Mucosa of descending colon (tissue), 3 donors: ENCODE results near the gene ULBP1. TPM values are rescaled to one million over a fixed set of nuclear protein-coding genes. Genes with fewer than 3 reads are reported as not detected.
"Not testable (repeated sequence)": the region's sequence is repeated elsewhere in the genome, so short reads cannot be mapped to it uniquely, and the experiment has no call there.

ENCODE experiments used
- ATAC-seq: fragments of 200-7000 bp; cut with Tn5 transposase; one replicate; pipeline ENCODE4 v1.9.1; 2020; ENCODE audit warnings: mild to moderate bottlenecking, moderate library complexity
- DNase-seq, 3 donors: peaks; one replicate each; pipeline ENCODE4 v3.0.0-alpha.2; 2020
- H3K36me3 ChIP-seq: fragments of 200-600 bp; one replicate; pipeline ENCODE4 v1.8.0; 2021; ENCODE audit warnings: low read depth, mild to moderate bottlenecking
- H3K4me1 ChIP-seq: fragments of 200-600 bp; one replicate; pipeline ENCODE4 v1.8.0; 2021; ENCODE audit warnings: low read depth, mild to moderate bottlenecking
- H3K4me3 ChIP-seq: fragments of 200-600 bp; one replicate; pipeline ENCODE4 v1.8.0; 2021; ENCODE audit warnings: mild to moderate bottlenecking
- H3K9me3 ChIP-seq: fragments of 200-600 bp; one replicate; pipeline ENCODE4 v1.8.0; 2021; ENCODE audit warnings: mild to moderate bottlenecking
- intact Hi-C, 2 donors: fragments of 100-400 bp; cut with DNase I in 1 of 2; cut with micrococcal nuclease in 1 of 2; formaldehyde crosslinking; loops; one replicate each; pipeline versions ENCODE4 v1.11.0 to v1.11.1; 2022; cut with DNase I, micrococcal nuclease
- total RNA-seq, 3 donors: library from RNA; stranded (reverse); fragmentation: NEBNext Ultra II Directional in 2 of 3; extraction: Animal tissue kit (Norgen Biotek cat#: 25700) in 2 of 3; gene quantifications; one replicate each; pipeline versions ENCODE4 v1.2.1 to v1.2.4, GENCODE V29; 2021 to 2023
- TF ChIP-seq, protein P1 (sequence below): fragments of 200-600 bp; IDR thresholded peaks from one replicate; pipeline ENCODE4 v1.8.0; 2022; ENCODE audit warnings: antibody characterized with exemption, mild to moderate bottlenecking
- donor health status: DM: no; HTN: no; CAD: no; lungs with moderate emphysema.
- donor health status: DM: no; HTN: no; CAD: no.
- donor health status: DM: no; HTN: yes; CAD: no.

Gene ULBP1
- total RNA-seq, 3 donors from 2014 or later: not detected

DNA sequence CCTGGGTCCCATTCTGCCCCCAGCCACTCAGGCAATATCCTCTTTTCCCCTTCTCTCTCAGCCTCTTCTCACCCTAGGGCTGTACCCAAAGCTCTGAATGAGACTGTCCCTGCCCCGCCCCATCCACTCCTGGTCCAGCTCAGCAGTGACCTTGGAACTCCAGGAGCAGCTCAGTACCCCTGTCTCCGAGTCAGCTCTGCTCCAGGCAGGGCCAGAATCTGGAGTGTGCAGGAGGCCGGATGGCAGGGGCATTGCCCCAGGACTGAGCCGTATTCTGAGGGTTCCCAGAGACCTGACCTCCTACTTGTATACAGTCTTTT, 38.9 kb upstream of the ULBP1 start:
- H3K4me3 ChIP-seq: no peak overlapping the region
- intact Hi-C loops: loop anchor here (5.0 kb wide), 2 partner anchors 83 to 88 kb away; no protein-coding TSS in a partner anchor
- no peak for ATAC-seq

DNA sequence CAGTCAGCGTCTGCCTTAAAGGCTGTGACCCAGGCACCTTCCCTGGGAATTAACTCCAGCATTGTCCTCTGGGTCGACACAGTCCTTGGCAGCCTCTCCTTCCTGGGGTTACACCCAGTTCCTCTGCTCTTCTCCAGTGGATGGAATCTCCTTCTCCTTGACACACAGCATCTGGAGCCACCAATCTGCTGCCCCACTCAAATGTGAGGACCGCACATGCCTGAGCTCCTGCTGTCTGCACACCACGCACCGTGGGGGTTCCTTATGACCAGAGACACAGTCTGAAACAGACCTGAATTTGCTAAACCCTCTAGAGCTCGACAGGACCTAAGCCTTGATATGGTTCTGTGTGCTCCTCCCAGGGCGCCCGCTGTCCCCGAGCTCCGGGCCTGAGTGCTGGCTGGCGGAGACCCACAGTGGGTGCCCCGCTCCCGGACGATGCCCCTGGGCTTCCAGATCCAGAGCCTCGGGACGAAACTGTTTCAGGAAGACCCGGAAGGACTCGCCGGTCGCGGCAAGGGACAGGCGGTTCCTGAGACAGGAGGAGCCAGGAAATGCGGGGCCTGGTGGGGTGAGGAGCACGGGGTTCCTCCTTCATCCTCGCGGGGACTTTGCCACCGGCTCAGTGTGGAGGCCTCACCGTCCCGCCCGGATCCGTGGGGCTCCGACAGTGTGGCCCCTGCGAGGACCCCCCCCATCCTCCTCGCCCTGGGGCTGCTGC, 38.3 kb upstream of the ULBP1 start:
- peaks cover 8% of the 10 kb centered on the region for H3K4me1 ChIP-seq
- peak; percentile 27 to 66 (median 59) for DNase-seq
- intact Hi-C loops: loop anchor here (5.0 kb wide), 2 partner anchors 83 to 88 kb away; no protein-coding TSS in a partner anchor
- TF ChIP-seq, protein P1, sequence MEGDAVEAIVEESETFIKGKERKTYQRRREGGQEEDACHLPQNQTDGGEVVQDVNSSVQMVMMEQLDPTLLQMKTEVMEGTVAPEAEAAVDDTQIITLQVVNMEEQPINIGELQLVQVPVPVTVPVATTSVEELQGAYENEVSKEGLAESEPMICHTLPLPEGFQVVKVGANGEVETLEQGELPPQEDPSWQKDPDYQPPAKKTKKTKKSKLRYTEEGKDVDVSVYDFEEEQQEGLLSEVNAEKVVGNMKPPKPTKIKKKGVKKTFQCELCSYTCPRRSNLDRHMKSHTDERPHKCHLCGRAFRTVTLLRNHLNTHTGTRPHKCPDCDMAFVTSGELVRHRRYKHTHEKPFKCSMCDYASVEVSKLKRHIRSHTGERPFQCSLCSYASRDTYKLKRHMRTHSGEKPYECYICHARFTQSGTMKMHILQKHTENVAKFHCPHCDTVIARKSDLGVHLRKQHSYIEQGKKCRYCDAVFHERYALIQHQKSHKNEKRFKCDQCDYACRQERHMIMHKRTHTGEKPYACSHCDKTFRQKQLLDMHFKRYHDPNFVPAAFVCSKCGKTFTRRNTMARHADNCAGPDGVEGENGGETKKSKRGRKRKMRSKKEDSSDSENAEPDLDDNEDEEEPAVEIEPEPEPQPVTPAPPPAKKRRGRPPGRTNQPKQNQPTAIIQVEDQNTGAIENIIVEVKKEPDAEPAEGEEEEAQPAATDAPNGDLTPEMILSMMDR: no peak
- no peaks in the 10 kb centered on the region for H3K36me3 ChIP-seq
- peak; percentile 50 for ATAC-seq
- no peaks in the 10 kb centered on the region for H3K9me3 ChIP-seq
- no peak overlapping the region for H3K4me3 ChIP-seq

More for the DNA sequence above, 38.9 kb upstream of the ULBP1 start:
- H3K4me1 ChIP-seq: peaks cover 8% of the 10 kb centered on the region
- H3K9me3 ChIP-seq: no peaks in the 10 kb centered on the region
- DNase-seq: no peak
- TF ChIP-seq, protein P1: no peak
- no peaks in the 10 kb centered on the region for H3K36me3 ChIP-seq

DNA sequence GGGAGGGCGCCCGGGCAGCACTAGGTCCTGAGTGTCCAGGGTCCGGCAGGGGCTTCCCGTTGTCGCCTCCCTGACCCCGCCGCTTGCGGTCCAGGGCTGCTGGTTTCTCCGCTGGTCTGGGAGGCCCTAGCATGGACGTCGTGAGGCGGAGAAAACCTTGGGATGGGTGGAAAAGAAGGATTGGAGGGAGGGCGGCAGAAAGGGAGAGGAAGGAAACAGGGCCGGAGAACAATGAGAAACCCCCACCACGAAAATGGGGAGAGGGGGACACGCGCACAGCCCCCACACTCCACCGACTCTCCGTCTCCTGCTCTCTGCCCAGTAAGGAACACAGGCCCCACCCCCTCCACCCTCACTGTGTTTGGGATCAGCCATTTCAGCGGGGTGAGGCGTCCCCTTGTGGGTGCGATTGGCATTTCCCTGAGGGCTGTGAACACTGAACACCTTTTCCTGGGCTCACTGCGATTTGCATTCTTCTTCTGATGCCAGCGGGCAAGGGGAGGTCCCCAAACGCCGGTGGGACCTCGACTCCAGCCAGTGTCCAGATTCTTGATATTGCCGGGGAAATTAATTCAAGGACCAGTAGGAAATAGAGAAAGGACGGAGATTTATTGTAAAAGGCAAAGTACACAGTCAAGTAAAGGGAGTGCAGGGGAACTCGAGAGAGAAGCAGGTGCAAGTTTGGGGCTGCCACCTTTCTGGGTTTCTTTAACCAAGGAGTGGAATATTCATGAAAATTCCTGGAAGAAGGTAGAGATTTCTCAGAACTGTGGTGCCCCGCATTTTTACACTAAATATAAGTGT, 37.6 kb upstream of the ULBP1 start:
- H3K9me3 ChIP-seq: no peaks in the 10 kb centered on the region
- TF ChIP-seq, protein P1: peak; percentile 75
- H3K4me3 ChIP-seq: no peak overlapping the region
- peak; percentile 93 for ATAC-seq
- peak; percentile 86 to 98 (median 95) for DNase-seq
- H3K4me1 ChIP-seq: peaks cover 8% of the 10 kb centered on the region
- intact Hi-C loops: loop anchor here (5.0 kb wide), 2 partner anchors 84 to 89 kb away; no protein-coding TSS in a partner anchor
- no peaks in the 10 kb centered on the region for H3K36me3 ChIP-seq

DNA sequence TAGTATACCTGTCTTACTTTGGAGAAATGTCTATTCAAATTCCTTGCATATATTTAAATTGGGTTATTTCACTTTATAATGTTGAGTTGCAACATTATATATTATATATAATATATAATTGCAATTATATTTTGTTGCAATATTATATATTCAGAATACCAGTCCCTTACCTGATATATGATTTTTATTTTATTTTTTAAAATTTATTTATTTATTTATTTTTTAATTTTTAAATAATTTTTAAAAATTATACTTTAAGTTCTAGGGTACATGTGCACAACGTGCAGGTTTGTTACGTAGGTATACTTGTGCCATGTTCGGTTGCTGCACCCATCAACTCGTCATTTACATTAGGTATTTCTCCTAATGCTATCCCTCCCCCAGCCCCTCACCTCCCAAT, 36.7 kb upstream of the ULBP1 start:
- not testable (repeated sequence) for ATAC-seq, DNase-seq, H3K9me3 ChIP-seq, H3K4me1 ChIP-seq, H3K4me3 ChIP-seq, H3K36me3 ChIP-seq
- intact Hi-C loops: loop anchor here (5.0 kb wide), 2 partner anchors 85 to 90 kb away; no protein-coding TSS in a partner anchor

DNA sequence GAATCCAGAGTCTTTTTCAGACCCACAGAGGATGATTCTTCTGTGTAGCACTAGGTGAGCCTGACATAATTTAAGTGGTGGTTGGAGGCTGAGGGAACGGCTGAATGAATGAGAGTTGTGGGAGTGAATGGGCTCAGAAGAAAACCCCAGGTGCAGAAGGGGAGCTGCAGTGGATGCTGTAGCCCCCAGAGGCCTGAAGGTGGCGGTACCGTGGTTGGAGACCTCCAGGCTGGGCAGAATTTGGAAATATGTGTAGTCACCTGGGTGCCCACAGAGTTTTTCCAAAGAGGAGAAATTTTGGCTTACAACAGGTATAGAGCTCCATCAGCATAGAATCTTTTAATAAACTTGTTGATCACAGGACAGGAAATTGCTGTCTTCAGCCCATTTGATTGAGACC, 34.3 kb upstream of the ULBP1 start:
- intact Hi-C loops: loop anchor here (5.0 kb wide), 2 partner anchors 87 to 92 kb away; no protein-coding TSS in a partner anchor
- H3K36me3 ChIP-seq: no peaks in the 10 kb centered on the region
- no peak overlapping the region for H3K4me3 ChIP-seq
- no peak for ATAC-seq
- TF ChIP-seq, protein P1: no peak
- no peaks in the 10 kb centered on the region for H3K9me3 ChIP-seq
- no peak for DNase-seq
- peaks cover 8% of the 10 kb centered on the region for H3K4me1 ChIP-seq

DNA sequence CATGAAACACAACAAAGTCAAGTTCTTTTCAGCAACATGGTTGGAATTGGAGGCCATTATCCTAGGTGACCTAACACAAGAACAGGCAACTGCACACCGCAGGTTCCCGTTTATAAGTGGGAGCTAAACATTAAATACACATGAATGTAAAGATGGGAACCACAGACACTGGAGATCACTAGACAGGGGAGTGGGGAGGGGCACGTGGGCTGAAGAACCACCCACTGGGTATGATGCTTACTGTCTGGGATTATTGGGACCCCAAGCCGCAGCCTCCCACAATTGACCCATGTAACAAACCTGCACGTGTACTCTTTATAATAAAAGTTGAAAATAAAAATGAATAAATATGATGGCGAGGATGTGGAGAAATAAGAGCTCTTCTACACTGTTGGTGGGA, 32.2 kb upstream of the ULBP1 start:
- intact Hi-C loops: loop anchor here in 1 of 2 donors (5.0 kb wide), 1 partner anchor 86 kb away; no protein-coding TSS in a partner anchor
- ATAC-seq (no peak), DNase-seq (no peak)
- Histone ChIP-seq H3K4me3 (no peak overlapping the region), H3K4me1 (no peaks in the 10 kb centered on the region), H3K36me3 (no peaks in the 10 kb centered on the region), H3K9me3 (no peaks in the 10 kb centered on the region)
- TF ChIP-seq, protein P1: no peak
